Lung (tissue), 12 donors: ENCODE data around the gene SPTSSB. TPM values are rescaled to one million over a fixed set of nuclear protein-coding genes. Genes with fewer than 3 reads are reported as not detected.

Experiments
- ATAC-seq: fragments of 200-7000 bp; cut with Tn5 transposase; one replicate; pipeline ENCODE4 v1.9.1; 2020; ENCODE audit warnings: moderate number of reproducible peaks; ENCODE audit not compliant: insufficient read depth, low FRiP score
- DNase-seq, 3 donors: peaks; one replicate each; pipeline ENCODE4 v3.0.0-alpha.2; 2013 to 2017
- H3K27ac ChIP-seq, 2 donors: one replicate each; pipeline ENCODE4 v1.5.1; 2013; ENCODE audit warnings: mild to moderate bottlenecking in 2 of 2, moderate library complexity in 2 of 2, control low read depth in 1 of 2, inconsistent platforms in 1 of 2, low read depth in 1 of 2, low read length in 1 of 2
- H3K27me3 ChIP-seq, 3 donors: one replicate each; pipeline ENCODE4 v1.5.1; 2013; ENCODE audit warnings: low read length in 2 of 3; ENCODE audit not compliant: control insufficient read depth in 3 of 3, insufficient read depth in 3 of 3
- H3K36me3 ChIP-seq, 4 donors: one replicate each; pipeline ENCODE4 v1.5.1; 2013; ENCODE audit warnings: low read length in 4 of 4, mild to moderate bottlenecking in 1 of 4, moderate library complexity in 1 of 4; ENCODE audit not compliant: control insufficient read depth in 4 of 4, insufficient read depth in 4 of 4
- H3K4me1 ChIP-seq, 5 donors: one replicate each; pipeline ENCODE4 v1.5.1; 2013; ENCODE audit warnings: low read length in 5 of 5, mild to moderate bottlenecking in 2 of 5, moderate library complexity in 1 of 5; ENCODE audit not compliant: control insufficient read depth in 5 of 5, insufficient read depth in 5 of 5
- H3K4me3 ChIP-seq: one replicate; pipeline ENCODE4 v1.5.1; 2013; ENCODE audit warnings: mild to moderate bottlenecking, control low read depth, moderate library complexity
- H3K9ac ChIP-seq, 2 donors: one replicate each; pipeline ENCODE4 v1.5.1; 2013; ENCODE audit warnings: low read length in 2 of 2, control low read depth in 1 of 2; ENCODE audit not compliant: insufficient read depth in 1 of 2
- H3K9me3 ChIP-seq, 4 donors: one replicate each; pipeline ENCODE4 v1.5.1; 2013; ENCODE audit warnings: low read length in 3 of 4, mild to moderate bottlenecking in 1 of 4, moderate library complexity in 1 of 4; ENCODE audit not compliant: control insufficient read depth in 4 of 4, insufficient read depth in 3 of 4
- CTCF ChIP-seq: IDR thresholded peaks from 2 replicates; pipeline ENCODE4 v1.5.1; 2012; ENCODE audit warnings: mild to moderate bottlenecking; ENCODE audit errors: control extremely low read depth, extremely low read depth
- polyA plus RNA-seq, 2 donors: library from polyadenylated mRNA; stranded (reverse); fragments of 200-250 nt; gene quantifications; one replicate each; pipeline ENCODE4 v1.2.1, GENCODE V29; 2013
- total RNA-seq, 2 donors: library from RNA; depleted of rRNA in 1 of 2; stranded (reverse); fragments of >200 nt in 1 of 2; gene quantifications; one replicate each; pipeline ENCODE4 v1.2.1, GENCODE V29; 2014 to 2021
- donor health status: control.
- donor health status: control.
- donor health status: Bipolar disorder and iron deficiency.
- donor health status: healthy.
- donor health status: DM: yes; HTN: yes; CAD: no.

Gene SPTSSB
- total and polyA plus RNA-seq, 4 donors = 0.08 to 0.23 (median 0.20) TPM; not detected in 1

GRCh38 chr3:161295325-161295724, 76.0 kb downstream of the SPTSSB start:
- no peak for TF ChIP-seq CTCF
- no peaks in the 10 kb centered on the region for H3K4me1 ChIP-seq
- DNase-seq = no peak
- H3K4me3 ChIP-seq = no peak overlapping the region
- H3K27me3 ChIP-seq = no peaks in the 10 kb centered on the region
- peaks cover 0 to 4% (median 0%) of the 10 kb centered on the region in 4 donors for H3K36me3 ChIP-seq
- no peak for ATAC-seq
- no peak overlapping the region for H3K9ac ChIP-seq
- no peak overlapping the region for H3K27ac ChIP-seq
- peaks cover 0 to 10% (median 2%) of the 10 kb centered on the region in 4 donors for H3K9me3 ChIP-seq

Other genes with a start within 250 kb of the SPTSSB start
- 10 to 100 TPM; 40.1 to 64.1 TPM for gene NMD3, start 150.2 kb downstream of the SPTSSB start, total RNA-seq
- 10 to 100 TPM; 18.7 to 26.3 TPM for gene NMD3, start 150.2 kb downstream of the SPTSSB start, polyA plus RNA-seq
- gene OTOL1, start 125.3 kb upstream of the SPTSSB start, total RNA-seq = not detected
- not detected for gene OTOL1, start 125.3 kb upstream of the SPTSSB start, polyA plus RNA-seq